IPS-NIHi11 (cell line): ENCODE data around the gene LIN37.
"Not testable (repeated sequence)": the region's sequence is repeated elsewhere in the genome, so short reads cannot be mapped to it uniquely, and the experiment has no call there.

Experiments used
- DNase-seq: peaks from one replicate; pipeline ENCODE4 v3.0.0; 2012; ENCODE audit warnings: mixed read lengths, low spot score

Gene LIN37

GRCh38 chr19:35789978-35790944, 41.9 kb downstream of the LIN37 start:
- DNase-seq, result no peak

- no peak for DNase-seq
Observed at GRCh38 chr19:35790981-35791813, 42.8 kb downstream of the LIN37 start.

GRCh38 chr19:35791814-35792279, 43.5 kb downstream of the LIN37 start:
- no peak for DNase-seq

GRCh38 chr19:35792312-35792711, 43.9 kb downstream of the LIN37 start:
- DNase-seq, result no peak

GRCh38 chr19:35792888-35793287, 44.5 kb downstream of the LIN37 start:
- no peak for DNase-seq

- DNase-seq, result no peak
Observed at GRCh38 chr19:35793381-35794165, 45.2 kb downstream of the LIN37 start.

GRCh38 chr19:35795564-35795963, 47.2 kb downstream of the LIN37 start:
- not testable (repeated sequence) for DNase-seq

- DNase-seq, result no peak
Observed at GRCh38 chr19:35796645-35797542, 48.5 kb downstream of the LIN37 start.

GRCh38 chr19:35797663-35798062, 49.3 kb downstream of the LIN37 start:
- peak; percentile 75 for DNase-seq

- DNase-seq, result no peak
Observed at GRCh38 chr19:35801828-35802227, 53.5 kb downstream of the LIN37 start.
